ENCODE measurements around the gene RELA. TPM values are rescaled to one million over a fixed set of nuclear protein-coding genes. Genes with fewer than 3 reads are reported as not detected.
A peak's percentile ranks its signal among the peaks of the same experiment; 100 is the strongest.

Gene RELA
- total and polyA plus RNA-seq, 2 of the 13 experiments (the other 11 are each of a cell fraction or from before 2014, with no cell fraction given), result 21.4 to 40.5 TPM

DNA sequence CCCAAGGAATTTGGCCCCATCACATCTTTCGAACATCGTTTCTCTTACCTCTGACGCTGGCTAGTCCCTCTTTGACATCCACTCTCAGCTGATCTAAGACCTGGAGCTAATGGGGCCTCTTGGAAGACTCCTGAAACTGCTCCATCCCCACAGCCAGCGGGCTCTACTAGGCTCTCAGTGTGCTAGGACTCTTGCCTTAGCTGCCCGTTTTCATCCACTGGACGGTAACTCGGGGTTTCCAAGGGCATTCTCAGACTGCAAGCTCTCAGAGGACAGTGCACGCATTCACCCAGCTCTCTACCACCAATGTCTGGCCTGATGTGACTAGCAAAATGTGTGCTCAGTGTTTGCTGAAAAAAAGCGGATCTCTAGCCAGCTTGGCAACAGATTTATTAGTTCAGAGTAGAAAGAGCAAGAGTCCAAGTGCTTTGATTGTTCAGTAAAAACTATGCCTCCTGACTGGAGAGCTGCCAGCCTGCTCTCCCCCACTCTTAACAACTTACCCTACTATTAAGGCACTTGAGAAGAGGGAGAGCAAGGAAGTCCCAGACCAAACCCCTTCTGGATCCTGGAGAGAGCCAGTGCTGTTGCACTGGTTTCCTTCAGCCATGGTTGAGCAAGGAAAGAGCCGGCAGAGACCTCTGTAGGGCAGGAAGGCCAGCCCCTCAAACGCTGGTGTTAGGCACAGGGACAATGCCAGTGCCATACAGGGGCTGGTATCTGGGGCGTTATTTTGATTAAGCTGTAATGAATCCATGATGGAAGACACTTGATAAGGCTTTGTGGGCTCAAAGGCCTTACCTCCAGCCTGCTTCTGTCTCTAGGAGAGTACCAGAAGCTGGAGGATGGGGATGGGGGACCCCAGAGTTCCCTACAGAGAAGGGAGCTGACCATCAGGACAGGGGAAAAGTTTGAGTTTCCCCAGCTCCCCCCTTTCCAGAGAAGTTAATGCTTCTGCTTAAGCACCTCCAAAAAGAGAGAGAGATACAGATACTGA, 9.2 kb downstream of the RELA start (continued):
- TF ChIP-seq HMGXB4 (CRISPR knock-in tag; IDR thresholded peaks at IDR 0.05; ENCODE audit: borderline replicate concordance in 1 of 2, low read depth in 1 of 2) (peak in 1 of 2 experiments; percentile 65; a peak in 1 of 4 replicates), POLR2A (IDR thresholded peaks at IDR 0.05; ENCODE audit: insufficient read depth in 1 of 2, low read depth in 2 of 2, low read length in 2 of 2) (peak in 1 of 2 experiments; percentile 77; a peak in 2 of 4 replicates), NFE2 (CRISPR knock-in tag; IDR thresholded peaks at IDR 0.05) (no peak), CAMTA2 (CRISPR knock-in tag; IDR thresholded peaks at IDR 0.05; ENCODE audit: borderline replicate concordance) (no peak), PRDM15 (CRISPR knock-in tag; IDR thresholded peaks at IDR 0.05) (no peak), NFATC3 (CRISPR knock-in tag; IDR thresholded peaks at IDR 0.05) (0 out of 2 replicates have a peak, but pooled peaks have one; percentile 38), FLYWCH1 (CRISPR knock-in tag; IDR thresholded peaks at IDR 0.05) (no peak), HDAC2 (CRISPR knock-in tag; IDR thresholded peaks at IDR 0.05) (peak; percentile 51; the same call in 1 of the 2 replicates), DPF2 (CRISPR knock-in tag; IDR thresholded peaks at IDR 0.05; ENCODE audit: borderline replicate concordance, low read depth) (no peak), GFI1 (CRISPR knock-in tag; IDR thresholded peaks at IDR 0.05; ENCODE audit: borderline replicate concordance) (peak; percentile 98), MAFF (IDR thresholded peaks at IDR 0.05; ENCODE audit: low read depth, low read length) (no peak), ZNF431 (CRISPR knock-in tag; IDR thresholded peaks at IDR 0.05; ENCODE audit: borderline replicate concordance, low read depth) (no peak), ARID2 (CRISPR knock-in tag; IDR thresholded peaks at IDR 0.05; ENCODE audit: borderline replicate concordance) (peak; percentile 5; the same call in 1 of the 2 replicates), TOPORS (CRISPR knock-in tag; IDR thresholded peaks at IDR 0.05) (no peak)
- TF ChIP-seq, protein P1, sequence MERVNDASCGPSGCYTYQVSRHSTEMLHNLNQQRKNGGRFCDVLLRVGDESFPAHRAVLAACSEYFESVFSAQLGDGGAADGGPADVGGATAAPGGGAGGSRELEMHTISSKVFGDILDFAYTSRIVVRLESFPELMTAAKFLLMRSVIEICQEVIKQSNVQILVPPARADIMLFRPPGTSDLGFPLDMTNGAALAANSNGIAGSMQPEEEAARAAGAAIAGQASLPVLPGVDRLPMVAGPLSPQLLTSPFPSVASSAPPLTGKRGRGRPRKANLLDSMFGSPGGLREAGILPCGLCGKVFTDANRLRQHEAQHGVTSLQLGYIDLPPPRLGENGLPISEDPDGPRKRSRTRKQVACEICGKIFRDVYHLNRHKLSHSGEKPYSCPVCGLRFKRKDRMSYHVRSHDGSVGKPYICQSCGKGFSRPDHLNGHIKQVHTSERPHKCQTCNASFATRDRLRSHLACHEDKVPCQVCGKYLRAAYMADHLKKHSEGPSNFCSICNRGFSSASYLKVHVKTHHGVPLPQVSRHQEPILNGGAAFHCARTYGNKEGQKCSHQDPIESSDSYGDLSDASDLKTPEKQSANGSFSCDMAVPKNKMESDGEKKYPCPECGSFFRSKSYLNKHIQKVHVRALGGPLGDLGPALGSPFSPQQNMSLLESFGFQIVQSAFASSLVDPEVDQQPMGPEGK (CRISPR knock-in tag; IDR thresholded peaks at IDR 0.05), result no peak
- TF ChIP-seq, protein P2, sequence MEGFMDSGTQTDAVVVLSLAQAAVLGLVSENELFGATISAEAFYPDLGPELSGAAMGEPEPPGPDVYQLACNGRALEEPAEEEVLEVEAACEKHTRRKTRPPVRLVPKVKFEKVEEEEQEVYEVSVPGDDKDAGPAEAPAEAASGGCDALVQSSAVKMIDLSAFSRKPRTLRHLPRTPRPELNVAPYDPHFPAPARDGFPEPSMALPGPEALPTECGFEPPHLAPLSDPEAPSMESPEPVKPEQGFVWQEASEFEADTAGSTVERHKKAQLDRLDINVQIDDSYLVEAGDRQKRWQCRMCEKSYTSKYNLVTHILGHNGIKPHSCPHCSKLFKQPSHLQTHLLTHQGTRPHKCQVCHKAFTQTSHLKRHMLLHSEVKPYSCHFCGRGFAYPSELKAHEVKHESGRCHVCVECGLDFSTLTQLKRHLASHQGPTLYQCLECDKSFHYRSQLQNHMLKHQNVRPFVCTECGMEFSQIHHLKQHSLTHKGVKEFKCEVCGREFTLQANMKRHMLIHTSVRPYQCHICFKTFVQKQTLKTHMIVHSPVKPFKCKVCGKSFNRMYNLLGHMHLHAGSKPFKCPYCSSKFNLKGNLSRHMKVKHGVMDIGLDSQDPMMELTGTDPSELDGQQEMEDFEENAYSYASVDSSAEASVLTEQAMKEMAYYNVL (CRISPR knock-in tag; IDR thresholded peaks at IDR 0.05; ENCODE audit: borderline replicate concordance), result no peak

All from HepG2 (cell line).